GM20000 (cell line): ENCODE measurements around the gene GJB3.
"Not testable (repeated sequence)": the region's sequence is repeated elsewhere in the genome, so short reads cannot be mapped to it uniquely, and the experiment has no call there.

ENCODE experiments used
- DNase-seq: peaks from one replicate; pipeline ENCODE4 v3.0.0; 2012; ENCODE audit warnings: low spot score
- CTCF ChIP-seq: IDR thresholded peaks from 2 replicates; pipeline ENCODE4 v1.5.1; 2012; ENCODE audit warnings: mild to moderate bottlenecking, control low read depth; ENCODE audit errors: extremely low read depth, missing control alignments

The GJB3 gene

GRCh38 chr1:34795916-34796315 is 14.9 kb downstream of the GJB3 start:
- DNase-seq = no peak
- no peak for TF ChIP-seq CTCF

GRCh38 chr1:34796990-34797389 is 16.0 kb downstream of the GJB3 start:
- DNase-seq = peak; percentile 65
- TF ChIP-seq CTCF = no peak

- no peak for TF ChIP-seq CTCF
- DNase-seq = no peak
Measured at GRCh38 chr1:34800214-34800613, 19.2 kb downstream of the GJB3 start.

- no peak for TF ChIP-seq CTCF
Measured at GRCh38 chr1:34803770-34804169, 22.8 kb downstream of the GJB3 start.

GRCh38 chr1:34806396-34806795 is 25.4 kb downstream of the GJB3 start:
- no peak for TF ChIP-seq CTCF
- DNase-seq = no peak

More at GRCh38 chr1:34803770-34804169, 22.8 kb downstream of the GJB3 start:
- no peak for DNase-seq

- no peak for DNase-seq
- no peak for TF ChIP-seq CTCF
Measured at GRCh38 chr1:34808051-34808810, 27.2 kb downstream of the GJB3 start.

- DNase-seq = not testable (repeated sequence)
Measured at GRCh38 chr1:34810781-34811180, 29.8 kb downstream of the GJB3 start.

- no peak for DNase-seq
Measured at GRCh38 chr1:34816332-34816731, 35.3 kb downstream of the GJB3 start.

More at GRCh38 chr1:34816332-34816731, 35.3 kb downstream of the GJB3 start:
- TF ChIP-seq CTCF = no peak
